PC-9 (cell line): ENCODE results near the gene MRPL48. TPM values are rescaled to one million over a fixed set of nuclear protein-coding genes. Genes with fewer than 3 reads are reported as not detected.

Experiments
- BruUV-seq: library from RNA; stranded (reverse); fragments of 400-500 nt; replicated peaks from 2 replicates; lab custom pipeline; 2021; lab: Mats Ljungman, UMichigan
- CTCF ChIA-PET: fragments of 300-600 bp; sonication (Branson Sonifier 250); formaldehyde crosslinking; loops from one replicate; lab custom pipeline; 2022; ENCODE audit warnings: antibody characterized with exemption; lab: Charles Lee
- POLR2A ChIA-PET: fragments of 300-600 bp; sonication (Branson Sonifier 250); formaldehyde crosslinking; loops from one replicate; lab custom pipeline; 2022; ENCODE audit warnings: antibody characterized with exemption; ENCODE audit not compliant: unreplicated experiment; lab: Charles Lee
- DNase-seq, 2 experiments: peaks; one replicate each; pipeline versions ENCODE4 v3.0.0 to v3.0.0-alpha.2; 2015 to 2022; ENCODE audit warnings: mixed read lengths in 1 of 2
- H2AFZ ChIP-seq: fragments of 200-600 bp; sonication (generic); 2 replicates; pipeline ENCODE4 v1.8.1; 2017; ENCODE audit warnings: antibody characterized with exemption
- H3F3A ChIP-seq: fragments of 200-600 bp; sonication (generic); 2 replicates; pipeline ENCODE4 v1.8.1; 2017; ENCODE audit warnings: antibody characterized with exemption, mild to moderate bottlenecking, low read depth; ENCODE audit not compliant: insufficient read depth
- H3K27ac ChIP-seq: fragments of 200-600 bp; sonication (generic); 2 replicates; pipeline ENCODE4 v1.6.1; 2016; ENCODE audit warnings: mixed run types
- H3K27me3 ChIP-seq: fragments of 200-600 bp; sonication (generic); 2 replicates; pipeline ENCODE4 v1.6.1; 2016; ENCODE audit warnings: low read depth, mixed run types; ENCODE audit not compliant: insufficient read depth
- H3K36me3 ChIP-seq: fragments of 200-600 bp; sonication (generic); 2 replicates; pipeline ENCODE4 v1.6.1; 2016; ENCODE audit warnings: low read depth, mixed run types
- H3K4me1 ChIP-seq: fragments of 200-600 bp; sonication (generic); replicated peaks from 2 replicates; pipeline ENCODE4 v1.6.1; 2016; ENCODE audit warnings: mixed run types; ENCODE audit not compliant: insufficient read depth
- H3K4me2 ChIP-seq: fragments of 200-600 bp; sonication (generic); 2 replicates; pipeline ENCODE4 v1.6.1; 2017; ENCODE audit warnings: mixed run types
- H3K4me3 ChIP-seq: fragments of 200-600 bp; sonication (generic); 2 replicates; pipeline ENCODE4 v1.6.1; 2016; ENCODE audit warnings: mixed run types
- H3K79me2 ChIP-seq: fragments of 200-600 bp; sonication (generic); 2 replicates; pipeline ENCODE4 v1.6.1; 2017; ENCODE audit warnings: low read depth, mixed run types
- H3K9me2 ChIP-seq: fragments of 200-600 bp; sonication (generic); 2 replicates; pipeline ENCODE4 v1.8.1; 2017; ENCODE audit warnings: mild to moderate bottlenecking; ENCODE audit not compliant: insufficient read depth
- H3K9me3 ChIP-seq: fragments of 200-600 bp; sonication (generic); 2 replicates; pipeline ENCODE4 v1.8.1; 2016; ENCODE audit warnings: low read depth; ENCODE audit not compliant: insufficient read depth
- H4K20me1 ChIP-seq: fragments of 200-600 bp; sonication (generic); 2 replicates; pipeline ENCODE4 v1.8.1; 2017; ENCODE audit not compliant: insufficient read depth
- EZH2 ChIP-seq: fragments of 200-600 bp; sonication (generic); IDR thresholded peaks from 2 replicates; pipeline ENCODE4 v1.8.0; 2017; ENCODE audit warnings: antibody characterized with exemption, low read depth
- intact Hi-C: fragments of 100-400 bp; cut with micrococcal nuclease; formaldehyde crosslinking; loops from one replicate; pipeline ENCODE4 v1.10.0; 2022; ENCODE audit not compliant: unreplicated experiment
- total RNA-seq: library from RNA; stranded (reverse); gene quantifications from 2 replicates; pipeline ENCODE4 v1.2.3, GENCODE V29; 2021
- TF ChIP-seq, protein P1 (sequence below): fragments of 200-600 bp; sonication (generic); conservative IDR thresholded peaks from 2 replicates; pipeline ENCODE4 v1.6.1; 2017; ENCODE audit warnings: mixed run types, antibody characterized with exemption, mild to moderate bottlenecking, moderate library complexity

The MRPL48 gene
- total RNA-seq, 1 experiment from 2014 or later, result 64.5 TPM

DNA sequence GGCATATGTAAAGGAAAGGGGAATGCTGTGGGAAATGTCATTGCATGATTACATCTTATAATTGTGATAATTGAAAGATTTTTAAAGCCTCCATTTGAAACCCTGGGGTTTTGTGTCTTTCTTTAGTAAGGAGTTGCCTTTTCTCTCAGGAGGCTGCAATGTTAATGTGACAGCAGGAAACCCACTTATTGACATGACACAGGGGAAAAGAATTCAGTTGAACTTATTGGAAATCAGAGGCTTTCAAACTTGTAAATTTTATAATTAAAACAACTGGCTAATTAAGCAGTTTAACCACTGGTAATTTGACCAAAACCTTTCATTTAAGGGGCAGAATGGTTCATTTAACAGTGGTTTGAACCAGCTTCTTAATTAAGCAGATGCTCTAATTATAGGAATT is 31.2 kb downstream of the MRPL48 start:
- Histone ChIP-seq H3K27ac (no peak overlapping the region), H3K79me2 (no peaks in the 10 kb centered on the region; the same call in 1 of the 2 replicates), H3K4me2 (no peak overlapping the region), H3K36me3 (no peaks in the 10 kb centered on the region), H3K9me2 (no peaks in the 10 kb centered on the region), H3F3A (0 out of 2 replicates have a peak, but pooled peaks cover 6% of the 10 kb centered on the region), H3K27me3 (no peaks in the 10 kb centered on the region), H3K4me3 (no peak overlapping the region), H3K9me3 (no peaks in the 10 kb centered on the region), H3K4me1 (no peaks in the 10 kb centered on the region), H4K20me1 (no peaks in the 10 kb centered on the region; the same call in 1 of the 2 replicates), H2AFZ (no peak overlapping the region)
- intact Hi-C loops, result no loop called here
- CTCF ChIA-PET, result no interaction called here
- POLR2A ChIA-PET, result no interaction called here
- no peak for DNase-seq
- BruUV-seq, result no TSS peak
- no peak for TF ChIP-seq EZH2
- TF ChIP-seq, protein P1, sequence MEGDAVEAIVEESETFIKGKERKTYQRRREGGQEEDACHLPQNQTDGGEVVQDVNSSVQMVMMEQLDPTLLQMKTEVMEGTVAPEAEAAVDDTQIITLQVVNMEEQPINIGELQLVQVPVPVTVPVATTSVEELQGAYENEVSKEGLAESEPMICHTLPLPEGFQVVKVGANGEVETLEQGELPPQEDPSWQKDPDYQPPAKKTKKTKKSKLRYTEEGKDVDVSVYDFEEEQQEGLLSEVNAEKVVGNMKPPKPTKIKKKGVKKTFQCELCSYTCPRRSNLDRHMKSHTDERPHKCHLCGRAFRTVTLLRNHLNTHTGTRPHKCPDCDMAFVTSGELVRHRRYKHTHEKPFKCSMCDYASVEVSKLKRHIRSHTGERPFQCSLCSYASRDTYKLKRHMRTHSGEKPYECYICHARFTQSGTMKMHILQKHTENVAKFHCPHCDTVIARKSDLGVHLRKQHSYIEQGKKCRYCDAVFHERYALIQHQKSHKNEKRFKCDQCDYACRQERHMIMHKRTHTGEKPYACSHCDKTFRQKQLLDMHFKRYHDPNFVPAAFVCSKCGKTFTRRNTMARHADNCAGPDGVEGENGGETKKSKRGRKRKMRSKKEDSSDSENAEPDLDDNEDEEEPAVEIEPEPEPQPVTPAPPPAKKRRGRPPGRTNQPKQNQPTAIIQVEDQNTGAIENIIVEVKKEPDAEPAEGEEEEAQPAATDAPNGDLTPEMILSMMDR, result no peak

GRCh38 chr11:73830261-73830660 is 42.6 kb downstream of the MRPL48 start:
- intact Hi-C loops, result no loop called here
- Histone ChIP-seq H3K4me1 (no peaks in the 10 kb centered on the region), H3K9me2 (no peaks in the 10 kb centered on the region), H3K4me2 (no peak overlapping the region), H4K20me1 (no peaks in the 10 kb centered on the region), H3K27me3 (no peaks in the 10 kb centered on the region), H3K36me3 (no peaks in the 10 kb centered on the region; the same call in 1 of the 2 replicates), H3K4me3 (no peak overlapping the region), H3K27ac (no peak overlapping the region), H2AFZ (no peak overlapping the region), H3K79me2 (no peaks in the 10 kb centered on the region), H3K9me3 (no peaks in the 10 kb centered on the region), H3F3A (no peaks in the 10 kb centered on the region; the same call in 1 of the 2 replicates)
- ChIA-PET CTCF (no interaction called here), POLR2A (no interaction called here)
- no TSS peak for BruUV-seq
- TF ChIP-seq, protein P1, result no peak
- TF ChIP-seq EZH2, result no peak
- DNase-seq, result no peak

DNA sequence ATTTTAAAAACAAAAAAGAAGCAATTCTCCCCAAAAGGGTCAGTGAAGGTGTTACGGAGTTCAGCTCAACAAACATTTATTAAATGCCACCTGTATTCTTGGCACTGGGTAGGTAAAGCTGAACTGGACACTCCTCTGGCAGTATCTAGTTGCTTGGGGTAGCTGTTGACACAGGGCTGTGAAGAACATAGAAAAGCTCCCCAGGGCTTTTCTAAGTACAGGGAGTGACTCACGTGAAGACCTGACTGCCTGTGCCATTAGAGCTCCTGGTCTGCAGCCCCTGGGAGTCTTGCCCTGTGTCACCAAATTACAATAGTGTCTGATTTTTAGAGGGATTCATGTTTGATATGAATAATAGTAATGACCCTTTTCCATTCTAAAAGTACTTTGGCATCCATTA is 45.4 kb downstream of the MRPL48 start:
- ChIA-PET POLR2A (interaction anchor here (0.6 kb wide), 1 partner anchor 207 kb away, joined by 3 read pairs; no protein-coding TSS in a partner anchor), CTCF (no interaction called here)
- Histone ChIP-seq H3K27ac (no peak overlapping the region), H3K79me2 (no peaks in the 10 kb centered on the region), H3K9me3 (no peaks in the 10 kb centered on the region), H3K27me3 (no peaks in the 10 kb centered on the region), H3K4me3 (no peak overlapping the region), H2AFZ (no peak overlapping the region), H3K36me3 (no peaks in the 10 kb centered on the region; the same call in 1 of the 2 replicates), H3K9me2 (no peaks in the 10 kb centered on the region), H3K4me2 (no peak overlapping the region), H3K4me1 (no peaks in the 10 kb centered on the region), H3F3A (no peaks in the 10 kb centered on the region; the same call in 1 of the 2 replicates), H4K20me1 (no peaks in the 10 kb centered on the region)
- no TSS peak for BruUV-seq
- intact Hi-C loops, result no loop called here
- no peak for DNase-seq
- TF ChIP-seq, protein P1, result no peak
- TF ChIP-seq EZH2, result no peak
